HL-60 (cell line): Measurements from ENCODE around the gene SCN4A.
"Not testable (repeated sequence)": the region's sequence is repeated elsewhere in the genome, so short reads cannot be mapped to it uniquely, and the experiment has no call there.

Experiments used
- DNase-seq, 2 experiments: peaks; one replicate each; pipeline ENCODE4 v3.0.0-alpha.2; 2010 to 2020; ENCODE audit warnings: low read depth in 1 of 2, low spot score in 1 of 2
- H3K27ac ChIP-seq: fragments of 250-450 bp; sonication (Bioruptor Pico); replicated peaks from 2 replicates; pipeline ENCODE4 v1.5.1; 2020; ENCODE audit warnings: mild to moderate bottlenecking, moderate library complexity
- H3K27me3 ChIP-seq: fragments of 250-450 bp; sonication (Bioruptor Pico); 2 replicates; pipeline ENCODE4 v1.5.1; 2021; ENCODE audit warnings: mild to moderate bottlenecking, moderate library complexity; ENCODE audit not compliant: insufficient read depth, poor library complexity, severe bottlenecking
- H3K4me3 ChIP-seq: replicated peaks from 2 replicates; pipeline ENCODE4 v1.5.1; 2011; ENCODE audit warnings: mild to moderate bottlenecking, control low read depth, low read length; ENCODE audit not compliant: insufficient read depth
- GABPA ChIP-seq: IDR thresholded peaks from 2 replicates; pipeline ENCODE4 v1.6.1; 2012; ENCODE audit warnings: low read depth
- POLR2AphosphoS5 ChIP-seq: IDR thresholded peaks from 2 replicates; pipeline ENCODE4 v1.6.1; 2012; ENCODE audit warnings: low read depth
- SPI1 ChIP-seq: IDR thresholded peaks from 2 replicates; pipeline ENCODE4 v1.6.1; 2012; ENCODE audit warnings: low read depth, mild to moderate bottlenecking, borderline replicate concordance
- long read RNA-seq: library from polyadenylated mRNA; unstranded; transcript quantifications from one replicate; pipeline ENCODE4 v2.0.0, GENCODE V29; 2020
- TF ChIP-seq, protein P1 (sequence below): IDR thresholded peaks from one replicate; pipeline ENCODE4 v1.5.1; 2011; ENCODE audit warnings: low read length, control low read depth, inconsistent platforms; ENCODE audit not compliant: insufficient read depth
- TF ChIP-seq, protein P2 (sequence below): IDR thresholded peaks from 2 replicates; pipeline ENCODE4 v1.6.1; 2012; ENCODE audit warnings: low read depth; ENCODE audit not compliant: insufficient replicate concordance

Gene SCN4A
- long read RNA-seq, result 0 reads

DNA sequence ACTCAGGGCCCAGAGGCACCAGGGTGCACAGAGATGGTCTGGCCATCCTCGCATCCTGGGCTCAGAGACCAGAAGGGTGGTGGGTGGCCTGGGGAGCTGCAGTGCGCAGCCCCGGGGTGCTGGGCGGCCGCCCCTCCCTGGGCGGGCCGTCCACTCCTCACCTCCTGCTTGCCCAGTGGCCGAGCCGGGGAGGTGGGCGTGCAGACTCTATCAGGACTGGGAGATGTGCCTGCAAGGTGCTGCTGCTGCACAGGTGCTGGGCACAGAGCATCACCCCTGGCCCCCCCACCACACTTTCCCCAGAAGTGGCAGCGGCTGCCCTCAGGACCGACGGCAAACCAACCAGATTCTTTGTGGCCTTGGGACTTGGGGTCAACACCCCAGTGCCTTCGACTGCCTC is at the start of gene SCN4A:
SCN4A (minus strand) TSS at position 123 of the 400 bp plus-strand sequence; CDS start at position 46, 77 bp downstream.
- Histone ChIP-seq H3K4me3 (no peak within 1 kb of the TSS), H3K27ac (no peak within 1 kb of the TSS), H3K27me3 (no peaks in the 10 kb centered on the region)
- DNase-seq, result no peak
- TF ChIP-seq POLR2AphosphoS5 (no peak), GABPA (no peak), SPI1 (no peak)
- TF ChIP-seq, protein P1, sequence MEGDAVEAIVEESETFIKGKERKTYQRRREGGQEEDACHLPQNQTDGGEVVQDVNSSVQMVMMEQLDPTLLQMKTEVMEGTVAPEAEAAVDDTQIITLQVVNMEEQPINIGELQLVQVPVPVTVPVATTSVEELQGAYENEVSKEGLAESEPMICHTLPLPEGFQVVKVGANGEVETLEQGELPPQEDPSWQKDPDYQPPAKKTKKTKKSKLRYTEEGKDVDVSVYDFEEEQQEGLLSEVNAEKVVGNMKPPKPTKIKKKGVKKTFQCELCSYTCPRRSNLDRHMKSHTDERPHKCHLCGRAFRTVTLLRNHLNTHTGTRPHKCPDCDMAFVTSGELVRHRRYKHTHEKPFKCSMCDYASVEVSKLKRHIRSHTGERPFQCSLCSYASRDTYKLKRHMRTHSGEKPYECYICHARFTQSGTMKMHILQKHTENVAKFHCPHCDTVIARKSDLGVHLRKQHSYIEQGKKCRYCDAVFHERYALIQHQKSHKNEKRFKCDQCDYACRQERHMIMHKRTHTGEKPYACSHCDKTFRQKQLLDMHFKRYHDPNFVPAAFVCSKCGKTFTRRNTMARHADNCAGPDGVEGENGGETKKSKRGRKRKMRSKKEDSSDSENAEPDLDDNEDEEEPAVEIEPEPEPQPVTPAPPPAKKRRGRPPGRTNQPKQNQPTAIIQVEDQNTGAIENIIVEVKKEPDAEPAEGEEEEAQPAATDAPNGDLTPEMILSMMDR, result no peak
- TF ChIP-seq, protein P2, sequence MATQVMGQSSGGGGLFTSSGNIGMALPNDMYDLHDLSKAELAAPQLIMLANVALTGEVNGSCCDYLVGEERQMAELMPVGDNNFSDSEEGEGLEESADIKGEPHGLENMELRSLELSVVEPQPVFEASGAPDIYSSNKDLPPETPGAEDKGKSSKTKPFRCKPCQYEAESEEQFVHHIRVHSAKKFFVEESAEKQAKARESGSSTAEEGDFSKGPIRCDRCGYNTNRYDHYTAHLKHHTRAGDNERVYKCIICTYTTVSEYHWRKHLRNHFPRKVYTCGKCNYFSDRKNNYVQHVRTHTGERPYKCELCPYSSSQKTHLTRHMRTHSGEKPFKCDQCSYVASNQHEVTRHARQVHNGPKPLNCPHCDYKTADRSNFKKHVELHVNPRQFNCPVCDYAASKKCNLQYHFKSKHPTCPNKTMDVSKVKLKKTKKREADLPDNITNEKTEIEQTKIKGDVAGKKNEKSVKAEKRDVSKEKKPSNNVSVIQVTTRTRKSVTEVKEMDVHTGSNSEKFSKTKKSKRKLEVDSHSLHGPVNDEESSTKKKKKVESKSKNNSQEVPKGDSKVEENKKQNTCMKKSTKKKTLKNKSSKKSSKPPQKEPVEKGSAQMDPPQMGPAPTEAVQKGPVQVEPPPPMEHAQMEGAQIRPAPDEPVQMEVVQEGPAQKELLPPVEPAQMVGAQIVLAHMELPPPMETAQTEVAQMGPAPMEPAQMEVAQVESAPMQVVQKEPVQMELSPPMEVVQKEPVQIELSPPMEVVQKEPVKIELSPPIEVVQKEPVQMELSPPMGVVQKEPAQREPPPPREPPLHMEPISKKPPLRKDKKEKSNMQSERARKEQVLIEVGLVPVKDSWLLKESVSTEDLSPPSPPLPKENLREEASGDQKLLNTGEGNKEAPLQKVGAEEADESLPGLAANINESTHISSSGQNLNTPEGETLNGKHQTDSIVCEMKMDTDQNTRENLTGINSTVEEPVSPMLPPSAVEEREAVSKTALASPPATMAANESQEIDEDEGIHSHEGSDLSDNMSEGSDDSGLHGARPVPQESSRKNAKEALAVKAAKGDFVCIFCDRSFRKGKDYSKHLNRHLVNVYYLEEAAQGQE, result no peak

DNA sequence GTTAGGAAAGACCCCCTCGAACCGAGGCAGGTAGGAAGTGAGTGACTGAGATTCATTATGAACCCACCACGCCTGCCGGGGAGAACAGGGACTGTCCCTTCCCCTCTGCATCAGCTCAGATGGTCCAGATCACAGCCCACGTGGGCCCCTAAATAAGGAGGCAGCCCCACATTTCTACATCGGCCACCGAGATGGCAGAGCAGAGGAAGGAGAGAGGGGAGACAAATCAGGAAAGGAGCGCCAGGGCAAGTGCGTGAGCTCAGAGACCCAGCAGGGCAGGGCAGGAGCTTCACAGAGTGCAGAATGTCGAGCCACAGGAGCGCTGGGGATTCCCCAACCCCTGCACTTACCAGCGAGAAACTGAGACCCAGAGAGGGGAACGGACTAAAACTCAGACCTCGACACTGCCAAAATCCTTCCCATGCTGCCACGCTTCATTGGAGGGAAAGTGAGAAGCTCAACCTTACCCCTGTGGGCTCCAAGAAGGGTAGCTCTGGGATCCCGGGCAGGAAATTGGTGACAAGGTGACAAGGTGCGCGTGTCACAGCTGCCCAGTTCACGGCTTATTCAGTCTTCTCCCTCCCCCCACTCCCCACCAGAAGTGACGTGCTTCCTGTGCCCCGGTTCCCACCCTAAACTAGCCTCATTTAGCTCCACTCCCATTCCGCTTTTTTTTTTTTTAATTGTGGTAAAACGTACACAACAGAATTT is 47.5 kb upstream of the SCN4A start, which contains the start of gene ICAM2:
ICAM2 (minus strand) TSS at position 578 of the 711 bp plus-strand sequence. CDS start 13,942 bp downstream, outside the sequence.
- TF ChIP-seq GABPA, result peak; percentile 21; the same call in 1 of the 2 replicates
- TF ChIP-seq, protein P1, result no peak
- no peak for TF ChIP-seq POLR2AphosphoS5
- TF ChIP-seq, protein P2, result no peak
- peak; percentile 10; the same call in 1 of the 2 replicates for TF ChIP-seq SPI1
- Histone ChIP-seq H3K27me3 (no peaks in the 10 kb centered on the region), H3K27ac (peak within 1 kb of the TSS; percentile 56), H3K4me3 (peak within 1 kb of the TSS; percentile 47)
- peak; percentile 49 to 63 for DNase-seq

DNA sequence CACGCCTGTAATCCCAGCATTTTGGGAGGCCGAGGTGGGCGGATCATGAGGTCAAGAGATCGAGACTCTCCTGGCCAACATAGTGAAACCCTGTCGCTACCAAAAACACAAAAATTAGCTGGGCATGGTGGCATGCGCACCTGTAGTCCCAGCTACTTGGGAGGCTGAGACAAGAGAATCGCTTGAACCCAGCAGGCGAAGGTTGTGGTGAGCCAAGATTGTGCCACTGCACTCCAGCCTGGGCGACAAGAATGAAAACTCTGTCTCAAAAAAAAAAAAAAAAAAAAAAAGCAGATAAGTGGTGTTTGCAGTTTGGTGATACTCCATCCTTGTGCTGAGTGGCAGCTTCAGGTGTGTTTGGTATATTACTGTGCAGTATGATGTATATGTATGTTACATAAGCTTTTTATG is 46.8 kb upstream of the SCN4A start:
- H3K27ac ChIP-seq, DNase-seq, H3K4me3 ChIP-seq, H3K27me3 ChIP-seq: not testable (repeated sequence)

DNA sequence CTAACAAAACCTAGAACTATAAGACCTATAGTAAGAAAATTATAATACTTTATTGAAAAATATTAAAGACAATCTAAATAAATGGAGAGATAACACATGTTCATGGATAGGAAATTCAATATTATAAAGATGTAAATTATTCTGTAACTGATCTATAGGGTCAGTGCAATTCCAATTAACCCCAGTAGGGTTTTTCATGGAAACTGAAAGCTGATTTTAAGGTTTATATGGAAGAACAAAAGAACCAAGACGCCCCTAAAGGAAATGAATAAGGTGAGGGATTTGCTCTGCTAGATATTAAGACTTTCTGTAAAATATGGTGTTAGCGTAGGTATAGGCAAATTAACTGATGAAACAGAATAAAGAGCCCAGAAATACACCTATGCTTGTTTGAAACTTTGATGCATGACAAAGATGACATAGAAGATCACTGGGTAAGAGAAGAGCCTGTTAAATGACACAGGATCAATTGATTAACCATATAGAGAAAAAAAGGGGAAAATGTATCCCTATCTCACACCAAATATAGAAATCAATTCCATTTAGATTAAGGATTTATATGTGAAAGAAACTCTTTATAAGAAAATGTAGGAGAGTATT is 44.8 kb upstream of the SCN4A start:
- no peaks in the 10 kb centered on the region for H3K27me3 ChIP-seq
- H3K27ac ChIP-seq, result no peak overlapping the region
- TF ChIP-seq POLR2AphosphoS5 (no peak), GABPA (no peak), SPI1 (no peak)
- TF ChIP-seq, protein P2, result no peak
- TF ChIP-seq, protein P1, result no peak
- no peak for DNase-seq
- no peak overlapping the region for H3K4me3 ChIP-seq
